ENCODE results near the gene CEPT1. TPM values are rescaled to one million over a fixed set of nuclear protein-coding genes. Genes with fewer than 3 reads are reported as not detected.

The CEPT1 gene
- total RNA-seq, 1 donor from 2014 or later: 49.9 TPM

DNA sequence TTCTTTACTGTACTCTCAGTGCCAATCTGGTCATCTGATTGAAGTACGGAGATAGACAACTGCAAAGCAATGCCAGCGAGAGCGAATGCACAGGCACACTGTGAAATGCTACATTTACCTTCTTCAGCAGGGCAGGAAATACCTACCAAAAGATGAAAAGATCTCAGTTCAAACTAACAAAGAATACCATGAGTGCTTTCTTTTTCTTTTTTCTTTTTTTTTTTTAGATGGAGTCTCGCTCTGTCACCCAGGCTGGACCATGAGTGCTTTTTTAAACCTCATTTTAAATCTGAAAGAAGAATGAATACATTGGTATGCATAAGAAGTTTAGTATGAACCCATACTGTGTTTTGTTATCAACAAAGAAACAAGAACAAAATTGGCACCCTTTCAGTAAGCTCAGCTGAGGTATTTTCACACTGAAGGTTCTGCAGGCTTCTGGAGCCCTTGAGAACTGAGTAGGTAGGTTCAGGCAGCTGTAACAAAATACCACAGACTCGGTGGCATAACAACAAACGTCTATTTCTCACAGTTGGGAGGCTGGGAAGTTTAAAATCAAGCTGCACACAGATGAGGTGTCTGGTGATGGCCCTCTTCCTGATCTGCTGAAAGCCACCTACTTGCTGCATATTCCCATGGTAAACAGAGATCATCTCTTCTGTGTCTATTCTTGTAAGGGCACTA, 85.8 kb downstream of the CEPT1 start:
- DNase-seq (ENCODE audit: low spot score): no peak

- DNase-seq (ENCODE audit: low spot score): no peak
Measured at GRCh38 chr1:111227434-111227833, 87.4 kb downstream of the CEPT1 start, which contains the start of gene CHI3L2. CHI3L2 (plus strand) TSS chr1:111227713; CDS start chr1:111227730, 17 bp downstream.

DNA sequence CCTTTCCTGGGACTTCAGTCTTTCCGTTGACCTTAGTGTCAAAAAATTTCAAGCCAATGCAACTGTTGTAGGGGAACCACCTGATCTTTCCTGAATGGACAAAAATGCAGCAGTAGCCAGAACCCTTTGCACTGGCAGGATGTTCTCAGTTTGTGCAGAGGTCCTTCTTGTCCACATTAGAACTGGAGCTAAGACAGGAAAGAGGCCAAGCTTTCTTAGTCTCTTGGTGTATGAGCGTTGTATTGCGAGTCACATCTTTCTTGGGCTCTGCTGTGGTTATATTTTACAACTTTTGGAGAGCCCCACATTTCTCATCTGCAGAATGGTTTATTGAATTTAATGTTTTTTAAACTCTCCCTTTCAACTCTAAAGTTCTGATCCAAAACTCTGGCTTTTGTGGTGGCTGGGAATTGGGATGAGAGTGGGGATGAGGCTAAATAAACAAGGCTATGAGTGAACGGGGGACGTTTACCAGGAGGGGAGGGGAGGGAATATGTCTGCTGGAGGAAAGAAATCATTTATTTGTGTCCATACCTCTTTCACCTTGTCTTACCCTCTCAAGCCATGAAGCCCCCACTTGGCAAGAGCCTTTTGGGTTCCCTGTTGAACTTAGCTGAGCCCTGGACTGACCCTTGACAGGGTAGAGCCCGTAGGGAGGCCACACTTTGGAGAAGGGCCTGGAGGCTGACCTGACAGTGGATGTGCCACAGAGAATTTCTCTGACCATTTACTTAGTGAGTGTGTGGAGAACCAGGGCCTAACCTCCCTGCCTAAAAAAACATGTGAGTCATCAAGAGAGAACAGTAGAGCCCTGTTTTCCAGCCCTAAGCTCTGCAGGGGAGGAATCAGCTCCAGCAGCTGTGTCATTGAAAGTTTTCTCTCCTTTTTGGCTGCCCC, 88.1 kb downstream of the CEPT1 start:
- DNase-seq (ENCODE audit: low spot score): no peak

DNA sequence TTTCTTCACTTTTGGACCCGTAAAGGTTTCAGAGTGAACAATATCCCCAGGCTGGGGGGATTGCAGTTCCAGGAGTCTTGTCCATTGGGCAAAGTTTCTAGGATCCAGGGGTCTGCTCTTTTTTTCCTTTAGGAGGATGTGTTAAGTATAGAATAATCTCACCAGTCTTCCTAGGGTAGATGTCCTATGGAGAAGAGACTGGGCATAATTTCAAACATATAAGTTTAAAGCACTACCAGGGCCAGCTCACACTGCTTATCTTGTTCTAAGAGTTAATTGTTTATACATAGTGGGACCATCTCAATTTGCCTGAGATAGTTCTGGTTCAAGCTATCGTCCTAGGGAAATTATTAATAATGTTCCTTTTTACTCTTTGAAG, 88.7 kb downstream of the CEPT1 start:
- no peak for DNase-seq (ENCODE audit: low spot score)

DNA sequence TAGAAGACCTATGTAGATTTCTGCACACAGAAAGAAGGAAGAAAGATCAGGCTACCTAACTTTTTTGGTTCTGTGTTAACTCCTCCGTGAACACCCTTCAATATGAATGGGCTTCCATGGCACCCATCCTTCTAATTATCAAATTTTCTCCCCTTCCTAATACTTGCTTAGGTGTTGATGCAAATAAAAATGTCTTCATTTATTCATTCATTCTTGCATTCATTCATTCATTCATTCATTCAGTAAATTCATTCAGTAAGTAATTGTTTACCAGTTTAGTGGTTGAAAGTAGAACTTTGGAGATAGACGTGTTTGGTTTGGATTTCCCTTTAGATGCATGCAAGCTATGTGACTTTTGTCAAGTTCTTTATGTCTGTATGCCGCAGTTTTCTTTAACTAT, 92.1 kb downstream of the CEPT1 start:
- no peak for DNase-seq (ENCODE audit: low spot score)

GRCh38 chr1:111234258-111234657, 94.2 kb downstream of the CEPT1 start:
- no peak for DNase-seq (ENCODE audit: low spot score)

Other genes starting within 250 kb of the CEPT1 start
- gene LRIF1, start 176.3 kb upstream of the CEPT1 start, total RNA-seq: 6.8 TPM
- 61.0 TPM for gene DRAM2, start 130 bp upstream of the CEPT1 start, total RNA-seq
- gene DENND2D, start 60.4 kb downstream of the CEPT1 start, total RNA-seq: 33.0 TPM
- 12.4 TPM for gene CHI3L2, start 87.5 kb downstream of the CEPT1 start, total RNA-seq
- gene CHIA, start 150.6 kb downstream of the CEPT1 start, total RNA-seq: not detected

All from mesenteric fat pad (tissue), 1 donor.